Right atrium auricular region (tissue), 2 donors: ENCODE data around the gene POLR3E. TPM values are rescaled to one million over a fixed set of nuclear protein-coding genes. Genes with fewer than 3 reads are reported as not detected.

ENCODE experiments used
- DNase-seq: peaks from one replicate; pipeline ENCODE4 v3.0.0-alpha.2; 2019; ENCODE audit warnings: low spot score
- H3K27ac ChIP-seq, 2 donors: fragments of 200-600 bp; sonication (generic); 1 replicate in 1 of 2; 2 replicates in 1 of 2; pipeline ENCODE4 v1.5.1; 2016 to 2019
- H3K27me3 ChIP-seq, 2 donors: fragments of 200-600 bp; sonication (generic); one replicate each; pipeline versions ENCODE4 v1.5.1 to v1.6.0; 2017 to 2019
- H3K36me3 ChIP-seq: fragments of 200-600 bp; sonication (generic); one replicate; pipeline ENCODE4 v1.5.1; 2016
- H3K4me1 ChIP-seq, 2 donors: fragments of 200-600 bp; sonication (generic); one replicate each; pipeline versions ENCODE4 v1.5.1 to v1.6.0; 2017 to 2019
- H3K4me3 ChIP-seq, 2 donors: fragments of 200-600 bp; sonication (generic); 1 replicate in 1 of 2; 2 replicates in 1 of 2; pipeline ENCODE4 v1.5.1; 2017 to 2019; ENCODE audit warnings: mild to moderate bottlenecking in 1 of 2, moderate library complexity in 1 of 2
- H3K9me3 ChIP-seq, 2 donors: fragments of 200-600 bp; sonication (generic); one replicate each; pipeline ENCODE4 v1.5.1; 2019
- total RNA-seq, 2 donors: library from RNA; depleted of rRNA; stranded (reverse); fragments of >200 nt; gene quantifications; one replicate each; pipeline ENCODE4 v1.1.0, GENCODE V29; 2016
- TF ChIP-seq, protein P1 (sequence below), 2 donors: fragments of 200-600 bp; sonication (generic); IDR thresholded peaks; one replicate each; pipeline ENCODE4 v1.5.1; 2019; ENCODE audit warnings: antibody characterized with exemption in 2 of 2

The POLR3E gene
- total RNA-seq, 2 donors from 2014 or later, result 30.3 to 31.1 TPM

DNA sequence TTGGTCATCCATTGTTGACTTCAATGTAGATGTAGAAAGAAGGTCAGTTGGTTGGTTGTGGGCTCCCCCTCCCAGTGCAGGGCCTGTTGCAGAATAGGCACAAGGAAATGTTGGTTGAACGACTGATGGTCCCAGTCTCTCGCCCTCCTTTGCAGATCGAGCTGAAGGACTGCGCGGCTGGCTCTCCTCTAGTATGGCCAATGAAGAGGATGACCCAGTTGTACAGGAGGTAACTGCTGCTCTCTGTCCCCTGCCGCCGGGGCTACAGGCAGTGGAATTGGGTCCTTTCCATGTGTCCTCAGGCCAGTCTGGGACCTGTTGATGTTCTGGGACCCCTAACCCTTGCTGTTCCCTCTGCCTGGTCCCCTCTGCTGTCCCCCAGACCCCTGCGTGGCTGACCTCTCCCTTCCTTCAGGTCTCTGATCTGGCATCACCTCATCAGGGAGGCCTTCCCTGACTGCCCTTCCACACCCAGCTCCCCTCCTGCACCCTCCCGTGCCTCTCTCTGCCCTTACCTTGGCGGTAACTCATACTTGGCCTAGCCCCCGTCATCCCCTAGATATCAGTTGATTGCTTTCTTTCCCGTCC, 5.7 kb downstream of the POLR3E start:
- peaks cover 0 to 22% of the 10 kb centered on the region in 2 donors for H3K4me1 ChIP-seq
- H3K27ac ChIP-seq, result no peak overlapping the region
- H3K36me3 ChIP-seq, result peaks cover 52% of the 10 kb centered on the region
- no peaks in the 10 kb centered on the region for H3K27me3 ChIP-seq
- no peaks in the 10 kb centered on the region for H3K9me3 ChIP-seq
- no peak overlapping the region for H3K4me3 ChIP-seq
- DNase-seq, result no peak
- TF ChIP-seq, protein P1, sequence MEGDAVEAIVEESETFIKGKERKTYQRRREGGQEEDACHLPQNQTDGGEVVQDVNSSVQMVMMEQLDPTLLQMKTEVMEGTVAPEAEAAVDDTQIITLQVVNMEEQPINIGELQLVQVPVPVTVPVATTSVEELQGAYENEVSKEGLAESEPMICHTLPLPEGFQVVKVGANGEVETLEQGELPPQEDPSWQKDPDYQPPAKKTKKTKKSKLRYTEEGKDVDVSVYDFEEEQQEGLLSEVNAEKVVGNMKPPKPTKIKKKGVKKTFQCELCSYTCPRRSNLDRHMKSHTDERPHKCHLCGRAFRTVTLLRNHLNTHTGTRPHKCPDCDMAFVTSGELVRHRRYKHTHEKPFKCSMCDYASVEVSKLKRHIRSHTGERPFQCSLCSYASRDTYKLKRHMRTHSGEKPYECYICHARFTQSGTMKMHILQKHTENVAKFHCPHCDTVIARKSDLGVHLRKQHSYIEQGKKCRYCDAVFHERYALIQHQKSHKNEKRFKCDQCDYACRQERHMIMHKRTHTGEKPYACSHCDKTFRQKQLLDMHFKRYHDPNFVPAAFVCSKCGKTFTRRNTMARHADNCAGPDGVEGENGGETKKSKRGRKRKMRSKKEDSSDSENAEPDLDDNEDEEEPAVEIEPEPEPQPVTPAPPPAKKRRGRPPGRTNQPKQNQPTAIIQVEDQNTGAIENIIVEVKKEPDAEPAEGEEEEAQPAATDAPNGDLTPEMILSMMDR (IDR thresholded peaks at IDR 0.05), result no peak

DNA sequence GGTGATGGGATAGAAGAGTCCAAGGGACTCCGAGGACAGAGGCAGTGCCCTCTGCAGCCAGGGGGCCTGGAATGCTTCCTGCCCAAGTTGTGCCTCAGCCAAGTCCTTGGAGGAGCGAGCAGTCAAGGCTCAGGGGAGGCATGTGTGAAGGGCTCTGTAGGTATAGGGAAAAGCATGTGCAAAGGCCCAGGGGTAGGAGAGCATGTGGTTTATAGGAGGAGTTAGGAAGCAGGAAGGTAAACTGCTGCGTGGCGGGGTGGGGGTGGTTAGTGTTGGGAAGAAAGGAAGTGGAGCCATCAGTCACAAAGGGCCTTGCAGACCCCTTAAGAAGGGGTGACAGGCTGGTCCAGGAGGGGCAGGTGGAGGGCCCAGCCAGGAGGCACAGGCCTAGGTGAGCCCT, 7.2 kb downstream of the POLR3E start:
- Histone ChIP-seq H3K4me3 (no peak overlapping the region), H3K27ac (no peak overlapping the region), H3K4me1 (peaks cover 0 to 17% of the 10 kb centered on the region in 2 donors), H3K27me3 (no peaks in the 10 kb centered on the region), H3K9me3 (no peaks in the 10 kb centered on the region), H3K36me3 (peaks cover 66% of the 10 kb centered on the region)
- TF ChIP-seq, protein P1 (IDR thresholded peaks at IDR 0.05), result no peak
- no peak for DNase-seq

DNA sequence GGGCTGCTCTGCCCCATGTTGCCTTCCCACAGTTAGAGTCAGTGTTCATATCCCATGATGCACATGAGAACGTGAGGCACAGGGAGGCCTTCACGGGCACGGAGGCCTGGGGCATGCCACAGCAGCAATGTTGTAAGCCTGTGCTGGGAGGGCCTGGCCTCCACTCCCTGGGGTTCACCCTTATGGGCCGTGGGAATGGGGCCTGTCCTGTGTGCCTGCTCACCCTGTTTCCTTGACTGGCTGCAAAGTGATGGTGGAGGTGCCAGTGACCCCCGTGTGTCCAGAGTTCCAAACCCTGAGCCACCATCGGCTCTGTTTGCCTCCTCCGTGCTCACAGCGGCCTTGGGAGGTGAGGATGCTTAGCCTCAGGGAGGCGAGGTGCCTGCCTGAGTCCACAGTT, 9.6 kb downstream of the POLR3E start:
- H3K27ac ChIP-seq, result no peak overlapping the region
- H3K4me1 ChIP-seq, result no peaks in the 10 kb centered on the region
- no peaks in the 10 kb centered on the region for H3K27me3 ChIP-seq
- H3K9me3 ChIP-seq, result no peaks in the 10 kb centered on the region
- no peak for DNase-seq
- TF ChIP-seq, protein P1 (IDR thresholded peaks at IDR 0.05), result no peak
- no peak overlapping the region for H3K4me3 ChIP-seq
- peaks cover 86% of the 10 kb centered on the region for H3K36me3 ChIP-seq

DNA sequence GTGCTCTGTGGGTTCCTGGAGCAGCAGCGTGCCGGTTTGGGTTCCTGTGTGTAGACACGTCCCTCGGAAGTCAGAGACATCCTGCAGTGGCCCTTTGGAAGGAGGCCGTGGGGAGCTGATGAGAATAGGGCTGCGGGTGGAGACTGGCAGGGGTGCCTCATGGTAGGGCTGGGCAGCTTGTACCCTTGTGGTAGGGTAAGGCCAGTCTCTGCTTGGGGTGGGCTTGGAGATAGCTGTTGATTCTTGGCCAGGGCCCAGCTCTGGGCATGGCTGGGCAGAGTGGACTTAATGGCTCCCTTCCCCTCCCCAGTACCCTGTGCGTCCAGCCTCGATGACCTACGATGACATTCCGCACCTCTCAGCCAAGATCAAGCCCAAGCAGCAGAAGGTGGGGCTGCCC, 10.6 kb downstream of the POLR3E start:
- no peak overlapping the region for H3K27ac ChIP-seq
- H3K4me1 ChIP-seq, result no peaks in the 10 kb centered on the region
- H3K9me3 ChIP-seq, result no peaks in the 10 kb centered on the region
- peaks cover 88% of the 10 kb centered on the region for H3K36me3 ChIP-seq
- TF ChIP-seq, protein P1 (IDR thresholded peaks at IDR 0.05), result no peak
- H3K27me3 ChIP-seq, result no peaks in the 10 kb centered on the region
- DNase-seq, result no peak
- H3K4me3 ChIP-seq, result no peak overlapping the region

DNA sequence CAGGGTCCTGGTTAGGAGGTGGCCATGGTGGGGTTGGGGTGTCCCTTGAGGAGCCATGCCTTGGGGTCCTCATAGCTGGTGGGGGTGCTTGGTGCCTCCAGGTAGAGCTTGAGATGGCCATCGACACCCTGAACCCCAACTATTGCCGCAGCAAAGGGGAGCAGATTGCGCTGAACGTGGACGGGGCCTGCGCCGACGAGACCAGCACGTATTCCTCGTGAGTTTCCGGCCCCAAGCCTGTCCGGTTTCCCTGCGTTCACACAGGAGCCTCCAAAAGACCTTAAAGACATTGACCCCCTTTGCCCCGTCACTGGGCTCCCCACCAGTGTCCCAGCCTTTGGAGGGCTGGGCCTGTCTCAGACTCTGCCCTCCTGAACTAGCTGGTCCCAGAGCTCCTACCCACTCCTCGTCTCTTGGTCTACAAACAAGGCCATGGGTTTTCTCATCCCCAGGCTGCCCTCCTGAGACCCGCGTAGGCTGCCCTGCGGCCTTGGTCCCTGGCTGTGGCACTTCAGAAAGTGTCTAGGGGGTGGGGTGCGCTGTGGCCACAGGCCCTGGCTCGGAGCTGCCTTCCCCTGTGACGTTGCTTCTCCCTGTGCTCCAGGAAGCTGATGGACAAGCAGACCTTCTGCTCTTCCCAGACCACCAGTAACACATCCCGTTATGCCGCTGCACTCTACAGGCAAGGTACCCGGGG, 11.8 kb downstream of the POLR3E start:
- Histone ChIP-seq H3K36me3 (peaks cover 91% of the 10 kb centered on the region), H3K4me3 (no peak overlapping the region), H3K27me3 (no peaks in the 10 kb centered on the region), H3K9me3 (no peaks in the 10 kb centered on the region), H3K27ac (no peak overlapping the region), H3K4me1 (no peaks in the 10 kb centered on the region)
- DNase-seq, result no peak
- TF ChIP-seq, protein P1 (IDR thresholded peaks at IDR 0.05), result no peak
